Cardiac fibroblast (primary cell): ENCODE measurements around the gene RNF8.

ENCODE experiments used
- DNase-seq, 2 donors: peaks; one replicate each; pipeline versions ENCODE4 v3.0.0 to v3.0.0-alpha.2; 2010; ENCODE audit warnings: low read depth in 2 of 2
- H3K4me3 ChIP-seq, 2 donors: replicated peaks in 1 of 2; 1 replicate in 1 of 2; 2 replicates in 1 of 2; pipeline ENCODE4 v1.5.1; 2011; ENCODE audit warnings: low read depth in 2 of 2, low read length in 2 of 2, mild to moderate bottlenecking in 2 of 2, moderate library complexity in 1 of 2
- CTCF ChIP-seq: IDR thresholded peaks from one replicate; pipeline ENCODE4 v1.5.1; 2011; ENCODE audit warnings: low read depth, mild to moderate bottlenecking, low read length, inconsistent platforms

RNF8 gene

GRCh38 chr6:37309046-37309445 is 44.7 kb upstream of the RNF8 start:
- no peak for DNase-seq
- H3K4me3 ChIP-seq = no peak overlapping the region
- no peak for TF ChIP-seq CTCF

- DNase-seq = no peak
- no peak overlapping the region for H3K4me3 ChIP-seq
- TF ChIP-seq CTCF = no peak
These were observed 44.1 kb upstream of the RNF8 start for GRCh38 chr6:37309692-37310091.

GRCh38 chr6:37310966-37311365 is 42.8 kb upstream of the RNF8 start:
- no peak for TF ChIP-seq CTCF
- DNase-seq = no peak

GRCh38 chr6:37311741-37312473 is 41.9 kb upstream of the RNF8 start:
- H3K4me3 ChIP-seq = no peak overlapping the region
- DNase-seq = peak; percentile 32 to 48
- TF ChIP-seq CTCF = no peak

More at GRCh38 chr6:37310966-37311365, 42.8 kb upstream of the RNF8 start:
- H3K4me3 ChIP-seq = no peak overlapping the region

GRCh38 chr6:37313723-37314486 is 39.9 kb upstream of the RNF8 start:
- H3K4me3 ChIP-seq = no peak overlapping the region
- no peak for TF ChIP-seq CTCF
- no peak for DNase-seq

- TF ChIP-seq CTCF = peak; percentile 71
- DNase-seq = peak; percentile 63 to 88
- no peak overlapping the region for H3K4me3 ChIP-seq
These were observed 39.2 kb upstream of the RNF8 start for GRCh38 chr6:37314487-37315156.
